GM19351 (cell line): ENCODE data around the gene UBE2M.
"Not testable (repeated sequence)": the region's sequence is repeated elsewhere in the genome, so short reads cannot be mapped to it uniquely, and the experiment has no call there.

Experiments used
- ATAC-seq: cut with Tn5 transposase; IDR thresholded peaks from one replicate; pipeline ENCODE4 v1.9.1; 2021; ENCODE audit warnings: mild to moderate bottlenecking, moderate library complexity; ENCODE audit not compliant: unreplicated experiment

The UBE2M gene

DNA sequence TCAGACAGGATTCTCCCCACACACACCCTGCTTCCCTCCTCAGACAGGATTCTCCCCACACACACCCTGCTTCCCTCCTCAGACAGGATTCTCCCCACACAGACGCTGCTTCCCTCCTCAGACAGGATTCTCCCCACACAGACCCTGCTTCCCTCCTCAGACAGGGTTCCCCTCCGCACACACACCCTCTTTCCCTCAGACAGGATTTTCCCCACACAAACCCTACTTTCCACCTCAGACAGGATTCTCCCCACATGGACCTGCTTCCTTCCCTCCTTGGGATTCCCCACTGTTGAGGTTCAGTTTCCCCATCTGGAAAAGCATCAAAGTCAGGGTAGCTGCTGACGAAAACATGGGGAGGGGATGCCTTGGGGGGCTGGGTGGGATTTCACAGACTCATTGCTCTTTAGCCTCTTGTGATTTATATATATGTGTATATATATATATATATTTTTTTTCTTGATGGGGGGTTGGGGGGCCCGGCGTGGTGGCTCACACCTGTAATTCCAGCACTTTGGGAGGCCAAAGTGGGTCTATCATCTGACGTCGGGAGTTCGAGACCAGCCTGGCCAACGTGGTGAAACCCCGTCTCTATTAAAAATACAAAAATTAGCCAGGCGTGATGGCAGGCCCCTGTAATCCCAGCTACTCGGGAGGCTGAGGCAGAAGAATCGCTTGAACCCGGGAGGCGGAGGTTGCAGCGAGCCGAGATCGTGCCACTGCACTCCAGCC is 15.6 kb downstream of the UBE2M start:
- not testable (repeated sequence) for ATAC-seq

GRCh38 chr19:58539169-58539559 is 19.2 kb downstream of the UBE2M start:
- ATAC-seq, result not testable (repeated sequence)

- no peak for ATAC-seq
Measured at GRCh38 chr19:58538257-58539168, 19.9 kb downstream of the UBE2M start.

GRCh38 chr19:58536852-58537798 is 21.3 kb downstream of the UBE2M start:
- no peak for ATAC-seq

DNA sequence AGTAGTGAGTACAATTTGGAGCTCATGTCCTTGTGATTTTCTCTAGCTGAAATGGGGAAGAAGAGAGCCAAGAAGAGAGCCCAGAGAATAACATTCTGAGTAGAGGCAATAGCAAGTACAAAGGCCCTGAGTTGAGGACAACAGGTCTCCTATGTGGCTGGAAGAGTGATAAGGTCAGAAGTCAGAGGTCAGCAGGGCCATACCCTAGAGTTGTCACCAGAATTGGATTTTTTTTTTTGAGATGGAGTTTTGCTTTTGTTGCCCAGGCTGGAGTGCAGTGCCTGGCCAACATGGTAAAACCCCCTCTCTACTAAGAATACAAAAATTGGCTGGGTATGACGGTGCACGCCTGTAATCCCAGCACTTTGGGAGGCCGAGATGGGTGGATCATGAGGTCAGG is 22.6 kb downstream of the UBE2M start:
- ATAC-seq, result no peak

- ATAC-seq, result no peak
Measured at GRCh38 chr19:58531034-58531840, 27.2 kb downstream of the UBE2M start.

GRCh38 chr19:58529405-58529804 is 29.0 kb downstream of the UBE2M start:
- no peak for ATAC-seq

- ATAC-seq, result no peak
Measured at GRCh38 chr19:58522709-58523108, 35.7 kb downstream of the UBE2M start.

DNA sequence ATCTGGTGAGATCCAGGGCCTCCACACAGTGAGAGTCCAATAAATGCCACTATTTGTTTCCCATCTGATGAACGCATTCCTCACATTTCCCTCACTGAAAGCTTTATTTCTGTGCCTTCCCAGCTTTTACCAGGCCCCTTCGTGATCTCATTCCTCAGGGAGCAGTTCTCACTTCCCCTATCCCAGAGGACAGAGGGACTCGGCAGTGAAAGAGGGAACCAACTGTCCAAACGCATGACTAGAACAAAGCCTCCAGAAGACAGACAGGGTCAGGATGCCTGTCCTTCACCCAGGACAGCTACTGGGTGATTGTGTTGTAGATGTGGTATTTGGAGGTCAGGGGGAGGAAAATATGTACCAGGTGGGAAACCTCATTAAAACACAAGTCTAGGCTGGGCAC is 36.8 kb downstream of the UBE2M start:
- no peak for ATAC-seq

DNA sequence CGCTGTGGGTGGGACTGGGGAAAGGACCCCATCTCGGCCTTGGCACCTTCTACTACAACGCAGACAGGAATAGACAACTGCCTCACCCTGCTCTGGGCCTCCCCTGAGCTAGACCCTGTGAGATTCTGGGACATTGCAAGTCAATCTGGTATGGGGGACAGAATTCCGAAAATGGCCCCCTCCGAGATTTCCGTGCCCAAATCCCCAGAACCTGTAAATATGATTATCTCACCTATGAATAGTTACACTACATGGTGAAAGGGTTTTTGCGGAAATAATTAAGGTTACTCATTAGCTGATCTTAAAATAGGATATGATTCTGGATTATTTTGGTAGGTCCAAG is 38.2 kb downstream of the UBE2M start:
- ATAC-seq, result no peak

GRCh38 chr19:58519355-58520256 is 38.8 kb downstream of the UBE2M start, which contains the start of gene ZBTB45:
ZBTB45 (minus strand) TSS chr19:58519810; CDS start chr19:58517673, 2,137 bp downstream.
- ATAC-seq, result peak; percentile 76

DNA sequence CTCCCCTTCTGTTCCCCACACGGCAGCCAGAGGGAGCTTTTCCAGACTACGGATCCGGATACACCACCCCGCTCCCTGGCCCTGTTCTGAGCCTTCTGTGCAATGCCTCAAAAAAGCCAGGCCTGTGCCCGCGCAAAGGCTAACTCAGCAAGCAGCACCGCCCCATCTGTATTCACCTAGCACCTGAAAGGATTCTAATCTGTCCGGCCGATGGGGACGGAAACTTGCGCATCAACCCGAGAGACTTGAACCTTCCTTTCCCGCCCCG is 39.4 kb downstream of the UBE2M start:
- ATAC-seq, result no peak

DNA sequence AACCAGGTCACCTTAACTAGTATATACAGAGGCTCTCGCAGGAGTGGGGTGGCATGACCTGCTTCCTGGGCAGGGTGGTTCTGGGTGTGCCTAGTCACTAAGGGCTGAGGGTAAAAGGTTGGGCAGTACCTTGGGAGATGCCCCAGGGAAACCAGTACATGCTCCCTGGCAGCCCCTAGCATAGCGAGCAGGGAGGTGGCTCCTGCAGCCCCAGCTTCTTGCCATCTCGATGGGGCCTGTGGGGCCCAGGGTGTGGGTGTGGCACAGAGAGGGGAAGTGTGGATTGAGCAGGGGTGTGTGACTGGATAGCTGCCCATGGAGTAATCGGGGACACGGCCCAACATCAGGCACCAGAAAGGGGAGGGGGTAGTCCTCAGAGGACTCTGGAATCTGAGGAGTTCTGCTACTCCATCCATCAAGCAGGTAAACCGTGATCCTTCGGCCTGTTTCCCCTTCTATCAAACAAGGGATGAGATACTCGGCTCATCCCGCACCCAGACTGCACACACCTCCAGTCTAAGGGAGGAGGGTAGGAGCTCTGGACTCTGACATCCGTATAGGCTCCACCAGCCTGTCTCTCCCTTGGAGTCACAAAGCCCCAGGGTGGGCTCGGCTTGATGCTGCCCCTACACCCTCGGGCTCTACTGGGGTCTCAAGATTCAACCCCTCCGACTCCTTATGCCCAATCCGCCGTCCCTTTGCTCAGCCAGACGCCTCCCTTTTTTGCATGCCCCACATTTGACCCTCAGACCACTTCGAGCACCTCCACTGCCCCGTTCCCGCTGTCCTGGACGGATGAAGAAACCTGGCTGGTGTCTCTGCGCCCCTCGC is 39.9 kb downstream of the UBE2M start:
- no peak for ATAC-seq

DNA sequence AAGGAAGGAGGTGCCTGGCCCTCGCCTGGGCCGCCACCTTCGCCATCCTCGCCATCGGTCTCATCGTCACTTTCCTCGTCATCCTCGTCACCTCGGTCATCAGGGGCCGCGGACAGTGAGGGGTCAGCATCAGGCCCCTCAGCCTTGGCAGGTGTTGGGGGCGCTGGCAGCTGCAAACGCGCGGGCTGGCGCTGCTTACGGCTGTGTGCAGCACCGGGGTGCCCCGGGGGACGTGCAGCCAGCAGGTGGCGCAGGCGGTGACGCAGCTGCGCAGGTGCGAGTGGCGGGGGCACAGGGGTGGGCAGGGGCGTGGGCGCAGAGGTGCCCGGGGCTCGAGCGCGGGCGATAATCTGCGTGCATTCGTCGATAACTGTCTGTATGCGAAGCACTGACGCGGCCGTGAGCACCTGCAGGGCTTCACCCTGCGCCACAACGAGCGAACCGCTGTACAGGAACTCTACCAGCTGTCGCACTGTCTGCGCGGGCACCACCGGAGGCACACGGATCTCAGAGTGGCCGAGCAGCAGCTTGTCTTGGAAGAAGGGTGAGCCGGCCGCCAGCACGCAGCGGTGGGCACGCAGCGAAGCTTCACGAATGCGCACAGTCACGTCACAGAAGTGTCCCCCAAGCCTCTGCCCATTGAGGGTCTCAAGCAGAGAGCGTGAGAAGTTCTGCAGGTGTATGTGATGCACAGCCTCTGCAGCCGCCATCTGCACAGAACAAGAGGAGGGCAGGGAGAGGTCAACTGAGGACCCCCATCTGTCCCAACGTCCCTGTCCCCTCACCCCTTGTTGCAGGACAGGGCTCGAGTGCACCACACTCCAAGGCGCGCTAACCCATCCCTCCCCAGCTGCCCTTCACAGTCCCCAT is 41.2 kb downstream of the UBE2M start:
- ATAC-seq, result no peak

- ATAC-seq, result no peak
Measured at GRCh38 chr19:58516246-58516836, 42.1 kb downstream of the UBE2M start.

GRCh38 chr19:58515259-58515658 is 43.2 kb downstream of the UBE2M start:
- ATAC-seq, result no peak

DNA sequence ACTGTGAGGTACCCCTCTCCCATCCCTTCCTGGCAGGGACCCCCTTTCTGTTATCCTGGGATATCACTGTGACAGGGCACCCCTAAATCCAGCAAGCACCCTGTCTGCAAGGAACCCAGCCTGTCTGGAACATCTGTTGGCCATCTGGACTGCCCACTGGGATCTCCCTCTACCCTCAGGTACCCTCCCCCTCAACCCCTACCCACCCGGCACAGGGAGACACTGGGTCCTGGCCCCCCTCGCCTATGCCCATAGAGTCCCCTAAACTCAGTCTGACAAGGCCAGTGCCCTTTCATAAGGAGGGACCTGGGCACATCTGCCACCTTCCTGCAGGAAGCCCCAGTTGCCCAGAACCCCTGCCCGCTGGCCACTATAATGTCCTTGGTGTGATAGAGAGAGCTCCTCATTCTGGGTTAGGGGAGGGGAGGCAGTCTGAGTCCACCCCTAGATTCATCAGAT is 43.8 kb downstream of the UBE2M start:
- ATAC-seq, result no peak
